ENCODE measurements around the gene RNF135.
"Not testable (repeated sequence)": the region's sequence is repeated elsewhere in the genome, so short reads cannot be mapped to it uniquely, and the experiment has no call there.

GRCh38 chr17:31035611-31036010, 64.8 kb downstream of the RNF135 start:
- TF ChIP-seq POLR2AphosphoS5, CTCF, POLR2A (IDR thresholded peaks at IDR 0.05): not testable (repeated sequence)
